HG02840 (cell line): Measurements from ENCODE around the gene AUTS2.

Source experiments
- ATAC-seq: cut with Tn5 transposase; IDR thresholded peaks from one replicate; pipeline ENCODE4 v1.9.1; 2021; ENCODE audit warnings: mild to moderate bottlenecking, moderate library complexity, moderate number of reproducible peaks; ENCODE audit not compliant: unreplicated experiment, low FRiP score

Gene AUTS2

DNA sequence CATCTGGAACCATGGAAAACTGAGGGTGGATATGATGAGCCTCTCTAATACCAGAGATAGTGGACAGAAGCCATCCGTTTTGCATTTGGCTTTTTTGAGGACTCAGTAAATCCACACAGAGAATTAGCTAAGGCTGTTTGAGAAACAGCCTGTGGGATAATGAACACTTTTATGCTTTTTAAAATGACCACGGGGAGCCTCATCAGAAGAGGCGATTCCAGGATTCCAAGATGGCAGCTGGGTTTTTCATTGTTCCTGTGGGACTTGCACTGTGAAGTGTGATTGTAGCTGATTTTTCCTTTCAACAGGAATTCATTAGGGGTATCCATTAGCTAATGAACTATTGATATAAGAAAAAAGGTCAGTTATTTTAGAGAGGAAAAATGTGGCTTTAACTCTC, 353.2 kb downstream of the AUTS2 start:
- no peak for ATAC-seq

DNA sequence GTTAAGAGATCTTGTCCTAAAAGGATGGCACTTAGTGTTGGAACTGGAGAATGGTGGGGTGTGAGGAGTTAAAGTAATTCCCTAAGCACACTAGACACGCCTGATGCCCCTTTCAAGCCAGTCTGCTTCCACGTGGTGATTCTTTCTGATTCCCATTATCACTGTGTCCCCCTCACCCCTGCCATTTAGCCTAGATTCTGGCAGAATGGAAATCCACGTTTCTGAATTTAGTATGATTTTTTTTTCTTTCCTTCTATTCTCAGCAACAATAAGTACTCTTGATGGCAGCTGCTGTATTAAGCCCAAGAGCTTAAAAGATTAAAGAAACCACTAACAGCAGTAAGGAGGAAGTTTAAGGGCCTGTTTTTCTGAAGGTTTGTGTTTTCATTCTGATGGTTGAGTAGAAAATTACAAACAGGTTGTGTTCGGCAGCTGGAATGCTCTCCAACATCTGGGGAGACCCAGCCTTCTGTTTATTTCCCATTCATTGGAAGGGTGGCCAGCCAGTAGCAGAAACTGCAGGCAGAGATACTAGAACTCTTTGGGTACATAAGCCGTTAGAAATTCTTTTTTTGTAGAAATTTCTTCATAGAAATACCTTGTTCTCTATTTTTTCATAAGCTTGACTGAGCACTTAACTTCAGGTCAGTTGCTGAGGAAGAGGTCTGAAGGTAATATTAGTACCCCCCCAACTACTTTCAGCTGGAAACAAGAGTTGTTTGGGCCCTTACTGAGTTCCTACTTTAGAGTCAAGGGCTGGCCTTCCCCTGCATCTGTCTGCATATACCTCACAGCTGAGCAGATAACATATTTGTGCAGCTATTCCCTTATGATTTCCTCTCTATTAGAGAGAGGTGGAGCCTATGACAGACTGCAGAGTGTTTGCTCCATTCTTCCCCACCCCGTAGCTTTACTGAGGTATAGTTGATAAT, 355.1 kb downstream of the AUTS2 start:
- no peak for ATAC-seq

DNA sequence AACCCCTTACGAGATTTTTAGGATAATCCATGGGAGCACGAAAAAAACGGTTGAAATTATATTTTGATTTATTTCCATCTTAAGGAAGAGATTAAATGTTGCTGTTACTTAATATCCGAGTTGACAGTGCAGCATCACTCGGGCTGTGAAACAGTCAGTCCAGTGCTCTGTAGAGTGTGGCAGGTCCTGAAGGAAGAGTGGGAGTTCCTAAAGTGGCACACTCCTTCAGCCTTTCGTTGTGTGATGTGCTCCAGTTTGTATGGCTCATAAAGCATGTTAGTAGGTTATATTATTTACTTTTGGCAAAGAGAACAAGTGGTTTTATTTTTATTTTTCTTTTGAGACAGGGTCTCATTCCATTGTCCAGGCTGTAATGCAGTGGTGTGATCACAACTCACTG, 358.3 kb downstream of the AUTS2 start:
- no peak for ATAC-seq

DNA sequence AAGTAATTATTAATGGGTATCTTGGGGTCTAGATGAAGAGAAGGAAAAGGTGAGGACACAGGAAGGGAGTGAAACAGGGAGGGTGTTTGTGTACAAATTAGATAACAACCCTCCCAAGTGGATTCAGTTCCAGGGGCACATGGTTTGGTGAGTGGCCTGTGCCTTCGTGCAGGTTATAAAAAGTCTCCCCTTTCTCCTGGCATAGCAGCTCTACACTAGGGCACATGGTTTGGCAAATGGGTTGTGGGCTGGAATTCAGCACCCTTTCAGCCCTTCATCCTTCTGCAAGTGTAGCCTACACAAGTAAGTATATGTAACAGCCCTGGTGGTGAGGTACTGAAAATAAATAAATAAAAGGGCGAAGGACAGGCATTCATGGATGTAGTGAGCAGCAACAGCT, 359.4 kb downstream of the AUTS2 start:
- no peak for ATAC-seq

DNA sequence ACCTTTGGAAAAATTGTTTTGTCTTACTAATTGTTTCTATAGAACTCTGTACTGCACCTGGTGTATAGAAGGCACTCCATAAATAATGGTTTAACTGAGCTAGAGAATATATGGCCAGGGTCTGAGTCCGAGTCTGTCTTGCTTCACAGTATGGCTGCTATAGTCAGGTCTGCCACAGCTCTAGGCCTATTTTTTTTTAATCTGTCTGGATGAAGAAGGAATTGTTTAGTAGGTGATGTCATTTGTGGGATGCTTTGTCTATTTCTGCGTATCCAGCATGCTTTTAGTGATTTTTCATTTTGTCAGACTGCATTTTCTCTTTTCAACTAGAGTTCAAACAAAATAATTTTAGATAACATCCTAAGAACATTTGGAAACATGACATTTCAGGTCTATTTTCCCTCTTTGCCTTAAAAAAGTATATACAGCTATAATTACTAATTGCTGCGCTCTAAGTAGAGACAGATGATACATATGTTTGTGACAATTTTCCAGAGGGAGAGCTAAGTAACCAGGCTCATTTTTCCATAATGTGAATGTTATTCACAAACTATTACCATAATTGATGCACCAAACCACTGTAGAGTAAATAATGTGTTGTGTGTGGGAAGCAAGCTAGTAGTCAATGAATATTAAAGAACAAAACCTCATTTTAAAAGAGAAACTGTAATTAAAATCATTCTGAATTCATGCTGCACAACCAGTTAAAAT, 361.7 kb downstream of the AUTS2 start:
- no peak for ATAC-seq

DNA sequence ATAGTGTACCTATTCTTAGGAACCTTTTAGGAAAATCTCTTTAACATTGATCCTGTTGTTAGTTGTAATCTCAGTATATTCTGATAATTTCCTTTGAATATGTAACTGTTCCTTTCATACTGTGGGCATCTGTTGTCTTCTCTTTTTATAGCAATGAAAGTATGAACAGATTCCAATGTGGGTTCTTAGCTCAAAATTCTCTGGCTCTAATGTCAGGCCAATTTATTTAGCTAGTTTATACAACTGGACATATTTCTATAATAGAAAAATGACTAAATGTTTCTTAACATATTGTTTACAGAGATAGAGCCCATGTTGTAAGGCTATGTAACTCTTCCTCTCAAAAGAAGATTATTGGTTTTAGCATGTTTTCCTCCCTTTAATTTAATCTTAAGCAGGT, 363.2 kb downstream of the AUTS2 start:
- no peak for ATAC-seq

DNA sequence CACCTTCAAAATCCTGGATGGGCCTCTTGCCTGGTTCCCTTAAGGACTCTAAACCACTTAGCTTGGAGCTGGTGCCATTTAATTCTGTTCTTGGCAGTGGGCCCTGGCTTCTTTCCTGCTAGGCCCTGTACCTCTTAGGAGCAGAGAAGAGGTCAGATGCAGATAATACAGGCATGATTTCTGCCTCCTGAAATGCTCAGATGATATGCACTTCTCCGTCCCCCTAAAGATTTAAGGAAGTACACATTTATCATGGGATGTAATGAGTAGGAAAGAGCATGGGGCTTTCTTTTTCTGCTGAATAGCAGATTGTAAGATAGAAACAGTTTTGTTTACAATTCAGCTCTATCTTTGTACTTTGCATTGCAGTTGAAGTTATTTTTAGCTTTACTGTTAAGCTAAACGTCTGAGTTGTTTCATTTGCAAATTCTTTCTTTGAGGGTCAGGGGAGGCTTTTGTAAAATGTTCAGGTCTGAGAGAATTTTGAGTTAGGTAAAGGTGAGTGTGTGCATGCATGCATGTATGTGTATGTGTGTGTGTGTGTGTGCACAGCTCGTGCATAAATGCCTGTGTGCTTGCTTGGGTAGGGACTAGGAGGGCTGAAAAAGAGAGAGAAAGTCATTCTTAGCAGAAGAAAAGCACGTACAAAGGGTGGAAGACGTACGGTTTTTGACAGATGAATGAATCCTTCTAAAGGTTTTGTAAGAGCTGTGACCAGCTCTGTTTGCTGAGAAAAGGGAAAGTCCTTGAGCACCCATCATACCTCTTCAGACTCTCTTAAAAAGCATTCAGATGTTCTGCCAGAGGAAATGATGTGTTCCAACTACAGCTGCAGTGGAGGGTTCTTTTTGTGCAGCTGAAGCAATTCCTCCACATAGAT, 364.2 kb downstream of the AUTS2 start:
- no peak for ATAC-seq

DNA sequence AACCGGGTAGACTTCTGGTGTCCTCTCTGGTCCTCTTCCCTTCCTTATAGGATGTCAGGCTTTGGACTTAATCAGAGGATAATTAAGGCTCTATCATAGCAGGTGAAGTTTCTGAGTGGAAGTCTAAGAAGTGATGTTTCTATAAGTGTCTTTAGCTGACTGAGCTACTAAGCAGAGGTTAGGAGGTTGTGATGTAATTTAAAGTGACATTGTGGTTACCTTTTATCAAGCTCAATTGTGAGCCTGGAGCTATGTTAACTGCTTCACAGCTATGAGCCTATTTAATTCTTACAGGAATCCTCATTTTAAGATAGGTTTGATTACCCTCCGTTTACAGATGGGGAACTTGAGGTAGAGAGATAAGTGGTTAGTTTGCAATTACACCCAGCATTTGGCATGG, 365.1 kb downstream of the AUTS2 start:
- ATAC-seq: no peak

DNA sequence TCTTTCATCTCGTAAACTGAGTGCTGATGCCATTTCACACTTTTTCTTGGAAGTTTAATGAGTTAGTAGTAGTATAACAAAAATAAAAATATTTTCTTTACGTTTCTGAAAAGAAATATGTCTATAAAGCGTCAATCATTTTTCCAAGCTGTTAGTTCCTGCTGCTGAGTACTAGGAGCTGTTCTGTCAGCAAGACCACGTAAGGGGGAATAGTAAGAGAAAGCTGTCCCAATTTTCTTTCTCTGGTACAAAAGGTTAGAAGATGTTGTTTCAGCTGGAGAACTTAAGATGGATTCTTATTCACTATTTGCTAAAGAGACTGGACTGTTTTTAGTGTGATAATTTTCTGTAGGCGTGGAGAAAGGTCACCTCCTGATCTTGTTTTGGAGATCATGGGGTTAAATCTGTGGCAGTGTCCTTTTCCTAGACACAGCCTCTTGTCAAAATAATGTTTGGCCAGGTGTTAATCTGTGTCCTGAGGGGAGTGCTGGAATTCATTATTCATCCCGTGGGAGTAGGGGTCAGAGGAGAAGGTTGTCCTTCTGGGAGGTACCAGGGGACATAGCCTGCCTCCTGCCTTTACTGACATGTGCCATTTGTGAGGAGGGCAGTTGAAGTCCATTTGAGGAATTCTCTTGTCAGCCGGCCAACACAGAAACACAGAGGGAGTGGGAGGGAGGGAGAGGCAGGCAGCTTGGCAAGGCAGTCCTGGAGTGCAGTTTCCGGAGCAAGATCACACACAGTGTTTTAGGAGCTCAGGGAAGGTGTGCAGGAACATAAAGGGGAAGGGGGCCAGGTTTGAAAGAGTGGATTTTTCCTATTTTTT, 368.7 kb downstream of the AUTS2 start:
- no peak for ATAC-seq

DNA sequence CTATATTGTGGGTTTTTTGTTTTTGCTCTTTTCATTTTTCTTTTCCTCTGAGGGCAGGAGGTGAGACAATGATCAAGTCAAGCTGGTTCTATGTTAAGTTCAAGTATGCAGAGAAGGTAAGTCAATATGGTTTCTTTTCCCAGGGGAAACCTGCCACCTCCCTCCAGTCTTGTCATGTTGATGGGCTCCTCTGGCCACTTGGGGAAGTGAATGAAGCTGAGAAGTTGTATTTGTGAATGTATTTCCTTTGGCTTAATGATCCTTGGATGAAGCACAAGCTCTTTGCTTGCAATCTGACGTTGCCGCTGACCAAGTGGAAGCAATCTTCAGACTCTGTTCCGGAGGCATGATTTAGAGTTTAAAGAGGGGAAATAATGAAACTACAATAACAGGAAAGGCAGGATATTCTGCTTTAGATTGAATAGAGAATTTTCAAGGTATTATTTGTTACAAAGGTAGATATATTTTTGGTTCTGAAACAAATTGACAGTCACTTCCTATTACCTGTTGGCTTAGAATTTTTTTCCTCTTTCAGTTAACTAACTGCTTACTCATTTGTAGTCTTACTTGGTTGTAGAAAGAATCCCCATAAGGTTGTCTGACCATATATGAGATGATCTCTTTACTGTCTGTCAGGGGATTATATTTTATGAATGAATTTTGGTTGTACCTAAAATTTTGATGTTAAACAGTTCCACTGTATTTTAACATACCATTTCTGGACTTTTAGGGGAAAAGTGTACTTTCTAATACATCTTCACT, 369.6 kb downstream of the AUTS2 start:
- no peak for ATAC-seq

DNA sequence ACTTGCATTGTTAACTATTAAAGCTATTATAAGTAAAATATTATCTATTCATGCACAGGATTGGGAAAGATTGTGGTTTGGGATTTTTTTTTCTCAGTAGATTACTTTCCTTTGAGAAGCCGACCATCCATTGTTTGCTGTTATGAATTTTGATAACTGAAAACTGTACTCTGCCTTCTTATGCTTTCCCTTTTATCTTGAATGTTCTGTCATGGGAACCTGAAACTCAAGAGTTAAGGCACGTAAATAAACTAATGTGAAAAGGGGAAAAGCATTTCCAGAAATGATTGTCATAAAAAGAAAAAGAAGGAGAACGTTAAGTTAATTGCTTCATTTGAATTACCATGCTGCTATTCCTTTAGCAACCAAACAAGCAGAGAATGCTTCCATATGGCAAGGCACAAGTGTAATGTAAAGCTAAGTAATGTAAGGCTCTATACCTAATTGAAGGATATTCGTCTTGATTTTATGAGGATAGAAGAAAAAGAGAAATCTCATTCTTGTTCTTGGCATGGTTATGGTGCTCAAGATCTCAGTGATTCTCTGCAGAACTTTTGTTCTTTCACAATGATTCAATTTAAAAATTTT, 370.8 kb downstream of the AUTS2 start:
- no peak for ATAC-seq

DNA sequence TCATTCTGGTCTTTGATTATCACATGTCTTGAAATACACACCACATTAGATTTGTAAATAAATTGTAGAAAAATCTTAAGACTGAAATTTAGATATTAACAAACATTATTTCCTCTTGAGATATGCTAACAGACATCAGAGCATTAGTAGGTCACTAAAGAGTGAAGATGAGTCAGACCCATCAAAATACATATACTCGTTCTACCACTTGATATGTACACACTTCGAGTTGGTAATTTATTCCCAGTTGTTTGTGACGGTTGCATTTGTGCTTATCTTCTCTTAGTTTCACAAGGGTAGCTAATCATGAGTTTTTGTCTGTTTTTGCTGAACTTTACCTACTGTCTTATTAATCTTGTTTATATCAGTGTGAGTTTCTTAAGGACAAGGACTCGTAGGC, 383.4 kb downstream of the AUTS2 start:
- no peak for ATAC-seq

DNA sequence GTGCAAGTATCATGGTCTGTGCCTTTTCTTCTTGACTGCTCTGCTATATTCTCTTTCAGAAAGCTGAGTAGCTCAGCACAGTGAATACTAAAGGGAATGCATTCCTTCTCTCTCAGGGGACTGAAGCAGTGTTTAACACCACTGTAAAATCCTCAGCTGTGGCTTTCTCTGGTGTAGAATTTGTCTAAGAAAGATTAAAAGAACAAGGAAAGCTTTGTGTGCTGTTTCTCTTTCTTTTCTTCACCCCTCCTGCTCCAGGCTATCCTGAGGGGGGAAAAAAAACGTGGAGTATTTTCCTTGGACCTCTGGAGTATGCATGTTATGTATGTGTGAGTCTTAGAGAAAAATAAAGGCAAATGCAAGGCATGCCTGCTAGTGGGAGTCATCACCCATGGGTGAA, 383.9 kb downstream of the AUTS2 start:
- ATAC-seq: no peak

DNA sequence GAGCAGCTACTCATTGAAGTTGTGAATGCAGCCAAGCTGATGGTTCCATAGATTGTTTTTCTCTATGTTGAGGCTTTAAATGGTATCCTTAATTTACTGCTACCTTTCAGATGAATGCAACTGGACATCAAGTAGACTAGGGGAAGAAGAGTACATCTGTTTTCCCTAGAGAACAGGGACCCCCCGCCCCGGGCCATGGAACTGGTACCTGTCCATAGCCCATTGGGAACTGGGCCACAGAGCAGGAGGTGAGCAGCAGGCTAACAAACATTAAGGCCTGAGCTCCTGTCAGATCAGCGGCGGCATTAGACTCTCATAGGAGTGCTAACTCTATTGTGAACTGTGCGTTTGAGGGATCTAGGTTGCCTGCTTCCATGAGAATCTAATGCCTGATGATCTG, 391.3 kb downstream of the AUTS2 start:
- ATAC-seq: no peak

DNA sequence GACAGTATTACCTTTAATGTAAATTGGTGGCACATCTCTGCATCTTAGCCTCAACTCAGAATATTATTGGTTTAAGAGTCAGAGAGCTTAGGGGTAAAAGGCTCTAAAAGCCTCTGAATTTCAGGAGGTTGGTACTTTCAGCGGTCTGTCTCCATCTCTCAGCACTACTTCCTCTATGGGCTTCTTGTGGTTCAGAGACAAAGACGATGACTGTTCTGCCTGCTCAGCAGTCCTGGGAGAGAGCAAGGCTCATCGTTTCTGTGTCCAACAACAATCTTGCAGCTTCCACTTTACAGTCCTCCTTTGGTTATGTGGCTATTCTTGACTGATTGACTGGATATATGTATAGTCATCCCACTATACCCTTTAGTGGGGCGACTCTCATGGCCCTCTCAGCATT, 394.7 kb downstream of the AUTS2 start:
- no peak for ATAC-seq

DNA sequence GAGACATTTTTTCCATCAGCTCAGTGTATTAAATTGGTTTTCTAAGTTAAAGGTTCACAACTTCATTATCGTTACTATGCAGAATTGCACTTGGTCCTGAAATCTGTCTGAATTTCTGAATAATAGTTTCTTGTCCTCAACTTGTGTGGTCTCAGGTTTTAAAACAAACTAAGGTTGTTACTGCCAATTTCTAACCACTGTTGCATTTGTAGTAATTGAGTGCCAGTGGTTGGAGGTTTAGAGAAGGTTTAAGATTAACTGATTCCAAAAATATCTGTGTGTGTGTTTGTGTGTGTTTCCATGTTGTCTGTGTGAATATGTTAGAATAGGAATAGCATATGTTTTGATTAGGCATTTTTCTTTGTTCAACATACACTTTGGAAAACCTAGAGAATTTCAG, 395.9 kb downstream of the AUTS2 start:
- no peak for ATAC-seq

DNA sequence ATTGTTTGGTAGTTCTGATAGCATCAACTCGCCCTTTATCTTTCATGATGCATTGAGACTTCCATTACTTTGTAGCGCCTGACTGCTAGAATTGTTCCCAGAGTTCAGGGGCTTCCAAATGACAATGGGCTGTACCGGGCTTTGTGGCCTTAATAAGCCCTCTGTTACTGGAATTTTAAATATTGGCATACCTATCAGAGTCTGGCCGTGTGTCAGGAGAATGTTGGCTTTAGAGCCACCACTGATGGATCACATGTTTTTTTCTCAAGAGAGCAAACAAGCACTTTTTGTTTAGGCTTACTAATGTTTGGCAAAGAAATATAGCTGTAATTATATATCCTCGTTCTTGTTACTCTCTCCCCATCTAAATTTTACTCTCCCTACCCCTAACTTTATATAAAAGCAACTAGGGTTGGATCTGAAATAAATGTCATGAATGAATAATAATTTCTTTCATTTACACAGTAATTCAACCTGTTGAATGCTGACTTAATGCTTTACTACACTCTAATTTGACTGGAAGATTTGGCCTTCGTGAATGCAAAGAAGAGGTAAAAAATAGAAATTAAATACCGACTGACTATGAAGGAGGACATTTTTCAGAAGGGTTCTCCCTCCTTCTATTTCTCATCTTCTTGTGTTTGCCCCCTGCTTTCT, 396.7 kb downstream of the AUTS2 start:
- ATAC-seq: no peak

DNA sequence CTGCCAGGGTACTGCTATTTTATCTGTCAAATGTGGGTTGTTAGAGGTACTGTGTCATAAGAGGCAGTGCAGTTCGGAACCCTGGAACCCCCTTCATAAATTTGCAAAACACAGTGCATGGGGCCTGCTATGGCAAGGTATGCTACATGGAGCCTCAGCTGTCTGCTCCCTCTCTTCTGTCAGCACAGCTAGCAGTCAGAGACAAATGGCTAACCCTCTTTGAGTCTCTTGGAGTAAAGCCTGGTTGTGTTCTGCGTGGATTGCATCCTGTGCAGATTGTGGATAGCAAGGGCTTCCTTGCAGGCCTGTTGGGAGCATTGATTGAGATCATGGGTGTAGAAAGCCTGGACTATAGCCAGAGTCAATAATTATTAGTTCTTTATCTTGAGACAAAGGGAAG, 397.8 kb downstream of the AUTS2 start:
- ATAC-seq: no peak
